GM23338 (cell line): Measurements from ENCODE around the gene MITF. TPM values are rescaled to one million over a fixed set of nuclear protein-coding genes. Genes with fewer than 3 reads are reported as not detected.

Experiments
- ATAC-seq: fragments of 200-7000 bp; cut with Tn5 transposase; 3 replicates; pipeline ENCODE4 v1.9.1; 2020
- DNase-seq: peaks from one replicate; pipeline ENCODE4 v3.0.0-alpha.2; 2015; ENCODE audit warnings: low spot score
- H2AFZ ChIP-seq: fragments of 200-600 bp; sonication (generic); 2 replicates; pipeline ENCODE4 v1.8.0; 2016; ENCODE audit warnings: antibody characterized with exemption, mild to moderate bottlenecking, moderate library complexity
- H3F3A ChIP-seq: fragments of 200-600 bp; sonication (generic); replicated peaks from 2 replicates; pipeline ENCODE4 v1.8.0; 2017; ENCODE audit warnings: antibody characterized with exemption, mixed run types, low read depth
- H3K27ac ChIP-seq: fragments of 200-600 bp; sonication (generic); 2 replicates; pipeline ENCODE4 v1.6.1; 2016; ENCODE audit warnings: low read depth
- H3K27me3 ChIP-seq: fragments of 200-600 bp; sonication (generic); 2 replicates; pipeline ENCODE4 v1.8.0; 2016; ENCODE audit warnings: mild to moderate bottlenecking, mixed run types, moderate library complexity; ENCODE audit not compliant: insufficient read depth
- H3K36me3 ChIP-seq: fragments of 200-600 bp; sonication (generic); 2 replicates; pipeline ENCODE4 v1.8.0; 2016; ENCODE audit warnings: mild to moderate bottlenecking; ENCODE audit not compliant: insufficient read depth
- H3K4me1 ChIP-seq: fragments of 200-600 bp; sonication (generic); 2 replicates; pipeline ENCODE4 v1.8.0; 2016; ENCODE audit warnings: mild to moderate bottlenecking, moderate library complexity; ENCODE audit not compliant: insufficient read depth
- H3K4me2 ChIP-seq: fragments of 200-600 bp; sonication (generic); 2 replicates; pipeline ENCODE4 v1.7.1; 2017; ENCODE audit warnings: mixed run types
- H3K4me3 ChIP-seq: fragments of 200-600 bp; sonication (generic); 2 replicates; pipeline ENCODE4 v1.6.1; 2016; ENCODE audit warnings: mixed run types
- H3K79me2 ChIP-seq: fragments of 200-600 bp; sonication (generic); replicated peaks from 2 replicates; pipeline ENCODE4 v1.8.0; 2017; ENCODE audit warnings: mild to moderate bottlenecking; ENCODE audit not compliant: insufficient read depth
- H3K9me2 ChIP-seq: fragments of 200-600 bp; sonication (generic); 2 replicates; pipeline ENCODE4 v1.8.0; 2017; ENCODE audit not compliant: insufficient read depth
- H4K20me1 ChIP-seq: fragments of 200-600 bp; sonication (generic); replicated peaks from 2 replicates; pipeline ENCODE4 v1.8.0; 2017; ENCODE audit warnings: mild to moderate bottlenecking; ENCODE audit not compliant: insufficient read depth
- H3K27ac Mint-ChIP-seq: 2 replicates; pipeline ENCODE4 v1.8.0; 2020; ENCODE audit warnings: inconsistent platforms, mild to moderate bottlenecking, moderate library complexity, mixed read lengths
- H3K27me3 Mint-ChIP-seq: 3 replicates; pipeline ENCODE4 v1.8.0; 2022; ENCODE audit warnings: low read depth, mild to moderate bottlenecking, moderate library complexity, mixed read lengths, inconsistent platforms; ENCODE audit not compliant: insufficient read depth, poor library complexity
- H3K36me3 Mint-ChIP-seq: 3 replicates; pipeline ENCODE4 v1.8.0; 2021; ENCODE audit warnings: low read depth, mild to moderate bottlenecking, inconsistent platforms, moderate library complexity, mixed read lengths
- H3K4me1 Mint-ChIP-seq: 3 replicates; pipeline ENCODE4 v1.8.0; 2020; ENCODE audit warnings: mild to moderate bottlenecking, inconsistent platforms, mixed read lengths
- H3K4me3 Mint-ChIP-seq: 3 replicates; pipeline ENCODE4 v1.8.0; 2021; ENCODE audit warnings: moderate library complexity, mild to moderate bottlenecking, inconsistent platforms, mixed read lengths
- H3K9me3 Mint-ChIP-seq: 3 replicates; pipeline ENCODE4 v1.8.0; 2020; ENCODE audit warnings: moderate library complexity, mild to moderate bottlenecking, inconsistent platforms, mixed read lengths
- ETS1 ChIP-seq: IDR thresholded peaks from 2 replicates; pipeline ENCODE4 v1.6.1; 2016; ENCODE audit warnings: antibody characterized with exemption
- EZH2 ChIP-seq: fragments of 200-600 bp; sonication (generic); IDR thresholded peaks from one replicate; pipeline ENCODE4 v1.8.0; 2017; ENCODE audit warnings: antibody characterized with exemption, mild to moderate bottlenecking, low read depth; ENCODE audit not compliant: unreplicated experiment
- EZH2phosphoT487 ChIP-seq: fragments of 200-600 bp; sonication (generic); IDR thresholded peaks from one replicate; pipeline ENCODE4 v1.8.1; 2018; ENCODE audit warnings: antibody characterized with exemption; ENCODE audit not compliant: unreplicated experiment
- NANOG ChIP-seq: IDR thresholded peaks from 2 replicates; pipeline ENCODE4 v1.6.1; 2016; ENCODE audit warnings: antibody characterized with exemption, borderline replicate concordance
- POLR2AphosphoS5 ChIP-seq: IDR thresholded peaks from 2 replicates; pipeline ENCODE4 v1.6.1; 2016; ENCODE audit warnings: antibody characterized with exemption, low read depth
- REST ChIP-seq: IDR thresholded peaks from one replicate; pipeline ENCODE4 v1.6.1; 2018; ENCODE audit warnings: antibody characterized with exemption; ENCODE audit not compliant: unreplicated experiment
- STAT1 ChIP-seq: IDR thresholded peaks from one replicate; pipeline ENCODE4 v1.6.1; 2016; ENCODE audit warnings: antibody characterized with exemption; ENCODE audit not compliant: unreplicated experiment
- ZNF114 ChIP-seq: fragments of 250-450 bp; sonication (Bioruptor Pico); IDR thresholded peaks from 2 replicates; pipeline ENCODE4 v1.5.0; 2020; ENCODE audit warnings: mild to moderate bottlenecking, moderate library complexity
- ZNF331 ChIP-seq: fragments of 250-450 bp; sonication (Bioruptor Pico); IDR thresholded peaks from 2 replicates; pipeline ENCODE4 v1.5.0; 2020; ENCODE audit warnings: low read depth, mild to moderate bottlenecking, moderate library complexity
- ZNF462 ChIP-seq: fragments of 250-450 bp; sonication (Bioruptor Pico); IDR thresholded peaks from 2 replicates; pipeline ENCODE4 v1.5.0; 2020; ENCODE audit warnings: mild to moderate bottlenecking, moderate library complexity
- polyA plus RNA-seq: library from polyadenylated mRNA; unstranded; fragments of >200 nt; fragmentation: Nextera tagmentation; extraction: Ambion mirVana; gene quantifications from 2 replicates; pipeline ENCODE4 v1.2.1, GENCODE V29; 2016
- total RNA-seq: library from RNA; depleted of rRNA; stranded (reverse); fragments of >200 nt; shearing (Covaris generic); gene quantifications from 2 replicates; pipeline ENCODE4 v1.2.3, GENCODE V29; 2014

The MITF gene
- total and polyA plus RNA-seq, 2 experiments from 2014 or later, result 1.9 to 2.4 TPM

- TF ChIP-seq REST (no peak), EZH2phosphoT487 (no peak), NANOG (no peak), ZNF114 (CRISPR knock-in tag) (no peak), ETS1 (no peak)
These were observed 263.9 kb downstream of the MITF start (continued) for GRCh38 chr3:70003119-70003518.

- Histone ChIP-seq H3K9me2 (no peaks in the 10 kb centered on the region), H3K4me1 (no peaks in the 10 kb centered on the region), H3K79me2 (no peaks in the 10 kb centered on the region), H3K36me3 (no peaks in the 10 kb centered on the region), H3K4me2 (no peak overlapping the region), H3F3A (no peaks in the 10 kb centered on the region), H3K27me3 (no peaks in the 10 kb centered on the region), H3K27ac (no peak overlapping the region), H4K20me1 (no peaks in the 10 kb centered on the region), H3K4me3 (no peak overlapping the region), H2AFZ (no peak overlapping the region)
- Mint-ChIP-seq H3K27me3 (peaks cover 1% of the 10 kb centered on the region), H3K4me3 (no peak overlapping the region), H3K9me3 (peaks cover 9% of the 10 kb centered on the region; the same call in 2 of the 3 replicates), H3K36me3 (no peaks in the 10 kb centered on the region; the same call in 2 of the 3 replicates), H3K4me1 (no peaks in the 10 kb centered on the region), H3K27ac (no peak overlapping the region)
- DNase-seq, result no peak
- ATAC-seq, result no peak
- no peak for TF ChIP-seq STAT1
- no peak for TF ChIP-seq REST
- no peak for TF ChIP-seq POLR2AphosphoS5
- no peak for TF ChIP-seq ZNF114 (CRISPR knock-in tag)
- no peak for TF ChIP-seq EZH2
- no peak for TF ChIP-seq ZNF462
- no peak for TF ChIP-seq ZNF331
- TF ChIP-seq EZH2phosphoT487, result no peak
These were observed 266.8 kb downstream of the MITF start for GRCh38 chr3:70006089-70006488.
